K562 (cell line): ENCODE results near the gene RPP21. TPM values are rescaled to one million over a fixed set of nuclear protein-coding genes. Genes with fewer than 3 reads are reported as not detected.

ENCODE experiments used
- ATAC-seq: fragments of 200-7000 bp; cut with Tn5 transposase; 3 replicates; pipeline ENCODE4 v1.9.1; 2020; ENCODE audit warnings: moderate library complexity
- BruUV-seq: library from RNA; stranded (reverse); fragments of 400-500 nt; replicated peaks from 2 replicates; lab custom pipeline; 2021; lab: Mats Ljungman, UMichigan
- CTCF ChIA-PET: fragments of 300-600 bp; formaldehyde crosslinking; extraction: SDS; loops from one replicate; lab custom pipeline; 2021; ENCODE audit warnings: low intra/inter-chr PET ratio; lab: Yijun Ruan, JAX
- POLR2A ChIA-PET: fragments of 300-600, 350-650 bp; sonication (Branson Sonifier 250); formaldehyde crosslinking; extraction: SDS; loops from one replicate; lab custom pipeline; 2021; ENCODE audit warnings: antibody characterized with exemption, inconsistent platforms; lab: Yijun Ruan, JAX
- DNase-seq, 4 experiments: peaks; one replicate each; pipeline versions ENCODE4 v3.0.0 to v3.0.0-alpha.2; 2011 to 2018; ENCODE audit warnings: low spot score in 3 of 4, mixed read lengths in 3 of 4; ENCODE audit errors: extremely low read depth in 1 of 4
- FAIRE-seq: peaks from 2 replicates; lab custom pipeline; 2011; peaks lifted over from hg19 to GRCh38; lab: Jason Lieb, UNC
- H2AFZ ChIP-seq: 2 replicates; pipeline ENCODE4 v1.6.0; 2011; ENCODE audit warnings: low read depth, low read length, control low read depth, inconsistent platforms
- H3K27ac ChIP-seq: fragments of 200-600 bp; 3 replicates; pipeline ENCODE4 v1.8.0; 2011; ENCODE audit warnings: low read depth, mild to moderate bottlenecking, control low read depth, inconsistent platforms, low read length, moderate library complexity, mixed read lengths; ENCODE audit errors: extremely low read depth
- H3K27me3 ChIP-seq, 2 experiments: fragments of 300-600 bp in 1 of 2; 2 replicates in 1 of 2; 3 replicates in 1 of 2; pipeline versions ENCODE4 v1.6.0 to v1.8.0; 2011; ENCODE audit warnings: inconsistent platforms in 2 of 2, low read length in 2 of 2, mild to moderate bottlenecking in 1 of 2, mixed read lengths in 1 of 2, moderate library complexity in 1 of 2; ENCODE audit not compliant: control insufficient read depth in 2 of 2, insufficient read depth in 2 of 2
- H3K36me3 ChIP-seq: fragments of 300-600 bp; 3 replicates; pipeline ENCODE4 v1.8.0; 2011; ENCODE audit warnings: mild to moderate bottlenecking, low read length, inconsistent platforms; ENCODE audit not compliant: control insufficient read depth, insufficient read depth
- H3K4me1 ChIP-seq, 2 experiments: fragments of 200-600 bp in 1 of 2; replicated peaks in 1 of 2; 2 replicates in 1 of 2; 3 replicates in 1 of 2; pipeline versions ENCODE4 v1.5.1 to v1.8.0; 2011; ENCODE audit warnings: inconsistent platforms in 2 of 2, low read length in 2 of 2, mild to moderate bottlenecking in 1 of 2, mixed read lengths in 1 of 2, moderate library complexity in 1 of 2; ENCODE audit not compliant: control insufficient read depth in 2 of 2, insufficient read depth in 2 of 2
- H3K4me2 ChIP-seq: 2 replicates; pipeline ENCODE4 v1.6.1; 2011; ENCODE audit warnings: low read length, control low read depth, inconsistent platforms, mixed read lengths; ENCODE audit not compliant: insufficient read depth
- H3K4me3 ChIP-seq: fragments of 200-600 bp; sonication (generic), shearing (Covaris generic); 2 replicates; pipeline ENCODE4 v1.5.1; 2016; ENCODE audit warnings: control low read depth, inconsistent platforms
- H3K79me2 ChIP-seq: fragments of 200-600 bp; 3 replicates; pipeline ENCODE4 v1.8.0; 2011; ENCODE audit warnings: low read length, inconsistent platforms; ENCODE audit not compliant: control insufficient read depth, insufficient read depth
- H3K9ac ChIP-seq, 2 experiments: 2 replicates each; pipeline versions ENCODE4 v1.6.0 to v1.6.1; 2011; ENCODE audit warnings: low read depth in 2 of 2, low read length in 2 of 2, control low read depth in 1 of 2, inconsistent platforms in 1 of 2, mild to moderate bottlenecking in 1 of 2, mixed read lengths in 1 of 2; ENCODE audit not compliant: insufficient read depth in 1 of 2
- H3K9me1 ChIP-seq: one replicate; pipeline ENCODE4 v1.6.0; 2011; ENCODE audit warnings: inconsistent platforms, mild to moderate bottlenecking, low read length, moderate library complexity; ENCODE audit not compliant: control insufficient read depth, insufficient read depth
- H3K9me3 ChIP-seq: replicated peaks from 2 replicates; pipeline ENCODE4 v1.5.1; 2011; ENCODE audit warnings: low read depth, low read length, inconsistent platforms; ENCODE audit not compliant: control insufficient read depth, insufficient read depth
- H4K20me1 ChIP-seq: replicated peaks from 2 replicates; pipeline ENCODE4 v1.6.1; 2011; ENCODE audit warnings: low read length, inconsistent platforms, mixed read lengths; ENCODE audit not compliant: control insufficient read depth, insufficient read depth
- ATF3 ChIP-seq, 2 experiments: fragments of 450-650 bp in 1 of 2; sonication (generic) in 1 of 2; formaldehyde crosslinking in 1 of 2; IDR thresholded peaks in 1 of 2; conservative IDR thresholded peaks in 1 of 2; 2 replicates each; pipeline versions ENCODE4 v1.6.1 to v1.8.1; 2016 to 2023; ENCODE audit warnings: mild to moderate bottlenecking in 2 of 2, moderate library complexity in 2 of 2, inconsistent platforms in 1 of 2, missing genetic modification reagents in 1 of 2
- BRCA1 ChIP-seq, 2 experiments: fragments of 450-650 bp in 1 of 2; sonication (generic) in 1 of 2; formaldehyde crosslinking in 1 of 2; IDR thresholded peaks; 2 replicates each; pipeline versions ENCODE4 v1.5.0 to v1.6.1; 2017 to 2020; ENCODE audit warnings: mild to moderate bottlenecking in 1 of 2, missing genetic modification reagents in 1 of 2
- CEBPB ChIP-seq: fragments of 450-650 bp; IDR thresholded peaks from 2 replicates; pipeline ENCODE4 v1.6.1; 2016; ENCODE audit warnings: missing genetic modification characterization, missing compliant biosample characterization
- CEBPG ChIP-seq, 3 experiments: fragments of 200-800 bp in 1 of 3; sonication (Bioruptor generic) in 1 of 3; sonication (generic) in 1 of 3; formaldehyde crosslinking in 1 of 3; IDR thresholded peaks in 2 of 3; conservative IDR thresholded peaks in 1 of 3; 2 replicates each; pipeline versions ENCODE4 v1.6.1 to v1.8.0; 2016 to 2022; ENCODE audit warnings: missing compliant biosample characterization in 2 of 3, missing genetic modification characterization in 2 of 3, mild to moderate bottlenecking in 1 of 3, missing genetic modification reagents in 1 of 3
- SUPT5H ChIP-seq: fragments of 450-650 bp; IDR thresholded peaks from 2 replicates; pipeline ENCODE4 v1.6.1; 2016
- ZSCAN32 ChIP-seq: fragments of 450-650 bp; formaldehyde crosslinking; IDR thresholded peaks from 2 replicates; pipeline ENCODE4 v1.4.0; 2020; ENCODE audit warnings: mild to moderate bottlenecking, moderate library complexity
- WGBS: fragments of 100-300 bp; shearing (Covaris generic); methylation state at CpG from one replicate; pipeline ENCODE4 v1.1.6; 2016; ENCODE audit warnings: low coverage, mixed read lengths; ENCODE audit not compliant: insufficient coverage; ENCODE audit errors: missing lambda C conversion rate; 5-methylcytosine and 5-hydroxymethylcytosine counted together
- in situ Hi-C: fragments of 300-500 bp; cut with MboI; formaldehyde crosslinking; loops from 4 replicates; pipeline ENCODE4 v1.15.0; 2018; ENCODE audit warnings: inconsistent platforms, mixed read lengths
- intact Hi-C: fragments of 100-400 bp; cut with micrococcal nuclease; formaldehyde crosslinking; loops from 2 replicates; pipeline ENCODE4 v1.14.2; 2022
- polyA plus RNA-seq, 8 experiments: library from polyadenylated mRNA; depleted of rRNA in 4 of 8; stranded (reverse) in 5 of 8; unstranded in 3 of 8; fragments of >200 nt; fragmentation: Nextera tagmentation in 2 of 8; fragmentation: Illumina TruSeq in 1 of 8; extraction: Ambion mirVana in 2 of 8; extraction: Trizol in 1 of 8; gene quantifications; 2 replicates each; pipeline versions ENCODE4 v1.2.1 to v1.2.3, GENCODE V29; 2011 to 2014; ENCODE audit warnings: inconsistent platforms in 1 of 8, missing spikeins in 1 of 8
- total RNA-seq, 7 experiments: library from RNA; depleted of rRNA in 6 of 7; stranded (reverse); fragments of >200 nt in 6 of 7; fragmentation: Illumina TruSeq in 2 of 7; extraction: Trizol in 2 of 7; gene quantifications; 2 replicates each; pipeline versions ENCODE4 v1.2.1 to v1.2.3, GENCODE V29; 2011 to 2021; ENCODE audit warnings: low replicate concordance in 1 of 7

Gene RPP21
- total and polyA plus RNA-seq, 9 of the 15 experiments (the other 6 are each of a cell fraction or from before 2014, with no cell fraction given): 62.1 to 362 (median 166) TPM

DNA sequence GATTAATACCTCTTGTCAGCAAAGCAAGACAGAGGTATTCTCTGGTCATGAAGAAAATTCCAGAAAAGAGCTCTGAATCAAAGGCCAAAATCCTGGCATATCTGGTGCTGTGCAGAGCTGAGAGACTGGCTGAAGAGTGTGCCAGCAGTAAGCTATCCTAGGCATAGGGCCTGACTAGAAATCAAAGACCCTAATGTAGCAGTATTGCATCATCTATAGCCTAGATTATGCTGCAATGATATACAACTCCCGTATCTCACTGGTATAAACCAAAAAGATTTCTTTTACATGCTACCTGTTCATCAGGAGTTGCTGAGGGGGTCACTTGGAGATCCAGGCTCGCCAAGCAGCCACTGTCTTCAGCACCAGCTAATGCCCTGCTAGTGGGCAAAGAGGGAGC lies 49.1 kb upstream of the RPP21 start:
- ATAC-seq: no peak
- Histone ChIP-seq H4K20me1 (no peaks in the 10 kb centered on the region), H3K27me3 (no peaks in the 10 kb centered on the region), H3K4me1 (no peaks in the 10 kb centered on the region), H3K4me2 (no peak overlapping the region), H3K79me2 (no peaks in the 10 kb centered on the region), H3K9ac (no peak overlapping the region), H3K9me3 (peaks cover 20% of the 10 kb centered on the region), H2AFZ (no peak overlapping the region), H3K27ac (no peak overlapping the region), H3K36me3 (peaks cover 50% of the 10 kb centered on the region), H3K4me3 (no peak overlapping the region), H3K9me1 (no peaks in the 10 kb centered on the region)
- TF ChIP-seq CEBPB (tag): peak; percentile 66
- TF ChIP-seq ZSCAN32 (CRISPR knock-in tag): 0 out of 2 replicates have a peak, but pooled peaks have one; percentile 33
- TF ChIP-seq BRCA1 (IDR thresholded peaks at IDR 0.05): no peak
- no peak for TF ChIP-seq BRCA1 (CRISPR knock-in tag; IDR thresholded peaks at IDR 0.05)
- peak; percentile 69 for TF ChIP-seq ATF3 (IDR thresholded peaks at IDR 0.05)
- TF ChIP-seq ATF3 (CRISPR knock-in tag; conservative IDR thresholded peaks at IDR 0.05): no peak
- TF ChIP-seq CEBPG (CRISPR knock-in tag; IDR thresholded peaks at IDR 0.05): peak; percentile 42; the same call in 1 of the 2 replicates
- peak; percentile 59 to 84 for TF ChIP-seq CEBPG (tag; conservative IDR thresholded peaks at IDR 0.05 in 1 of 2, IDR thresholded peaks at IDR 0.05 in 1 of 2)
- TF ChIP-seq SUPT5H: no peak
- ChIA-PET CTCF (no interaction called here), POLR2A (no interaction called here)
- FAIRE-seq: no peak
- 84% methylated on average over 2 of the region's 2 CpGs for WGBS
- no peak for DNase-seq
- BruUV-seq: no TSS peak
- in situ Hi-C loops: no loop called here
- intact Hi-C loops: no loop called here
